ENCODE results near the gene LEPROT.

GRCh38 chr1:65425006-65425405, 4.5 kb downstream of the LEPROT start:
- no peak for TF ChIP-seq EGR1 (IDR thresholded peaks at IDR 0.05; ENCODE audit: low read depth)
- no peak for TF ChIP-seq CTCF (IDR thresholded peaks at IDR 0.05 in 2 of 3, conservative IDR thresholded peaks at IDR 0.05 in 1 of 3; ENCODE audit: borderline replicate concordance in 1 of 3, insufficient read depth in 1 of 3, low read depth in 2 of 3, low read length in 2 of 3)
- no peak for TF ChIP-seq MAX (IDR thresholded peaks at IDR 0.05)
